HG03460 (cell line): Measurements from ENCODE around the gene APOH.
"Not testable (repeated sequence)": the region's sequence is repeated elsewhere in the genome, so short reads cannot be mapped to it uniquely, and the experiment has no call there.

ENCODE experiments used
- ATAC-seq: cut with Tn5 transposase; IDR thresholded peaks from one replicate; pipeline ENCODE4 v1.9.1; 2021; ENCODE audit not compliant: unreplicated experiment

Gene APOH, protein sequence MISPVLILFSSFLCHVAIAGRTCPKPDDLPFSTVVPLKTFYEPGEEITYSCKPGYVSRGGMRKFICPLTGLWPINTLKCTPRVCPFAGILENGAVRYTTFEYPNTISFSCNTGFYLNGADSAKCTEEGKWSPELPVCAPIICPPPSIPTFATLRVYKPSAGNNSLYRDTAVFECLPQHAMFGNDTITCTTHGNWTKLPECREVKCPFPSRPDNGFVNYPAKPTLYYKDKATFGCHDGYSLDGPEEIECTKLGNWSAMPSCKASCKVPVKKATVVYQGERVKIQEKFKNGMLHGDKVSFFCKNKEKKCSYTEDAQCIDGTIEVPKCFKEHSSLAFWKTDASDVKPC

DNA sequence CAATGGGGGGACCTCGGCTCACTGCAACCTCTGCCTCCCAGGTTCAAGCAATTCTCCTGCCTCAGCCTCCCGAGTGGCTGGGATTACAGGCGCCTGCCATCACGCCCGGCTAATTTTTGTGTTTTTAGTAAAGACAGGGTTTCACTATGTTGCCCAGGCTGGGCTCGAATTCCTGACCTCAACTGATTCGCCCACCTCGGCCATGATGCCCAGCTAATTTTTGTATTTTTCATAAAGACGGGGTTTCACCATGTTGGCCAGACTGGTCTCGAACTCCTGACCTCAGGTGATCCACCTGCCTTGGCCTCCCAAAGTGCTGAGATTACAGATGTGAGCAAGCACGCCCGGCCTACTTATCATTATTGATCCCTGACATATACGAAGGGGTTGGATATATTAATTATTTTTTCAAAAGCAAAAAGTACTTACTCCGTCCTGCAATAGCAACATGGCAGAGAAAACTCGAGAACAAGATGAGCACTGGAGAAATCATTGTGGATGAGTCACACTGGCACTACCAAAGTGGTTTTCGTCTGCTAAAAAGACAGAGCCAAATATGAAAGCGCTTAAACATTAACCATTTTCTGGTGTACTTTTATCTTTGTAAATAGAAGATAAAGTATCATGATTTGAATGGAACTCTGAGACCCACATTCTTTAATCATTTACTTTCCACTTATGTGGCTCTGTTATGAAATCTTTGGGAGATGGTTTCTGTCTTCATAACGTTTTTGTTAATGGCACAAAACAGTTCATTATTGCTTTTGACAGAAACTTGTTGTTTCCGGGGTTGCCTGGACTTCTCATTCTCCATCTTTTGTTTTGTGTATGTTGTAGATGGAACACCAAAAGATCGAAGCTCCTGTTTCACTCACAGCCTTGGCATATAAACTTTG, at the start of gene APOH:
Gene APOH, minus strand, starts transcription at position 529 of the 896 bp plus-strand sequence. Its CDS starts 36 bp downstream, at position 493.
- no peak for ATAC-seq

GRCh38 chr17:66277191-66277590, 48.0 kb upstream of the APOH start:
- no peak for ATAC-seq

- no peak for ATAC-seq
These were observed 47.2 kb upstream of the APOH start for GRCh38 chr17:66276328-66276937.

GRCh38 chr17:66275651-66276050, 46.4 kb upstream of the APOH start:
- no peak for ATAC-seq

DNA sequence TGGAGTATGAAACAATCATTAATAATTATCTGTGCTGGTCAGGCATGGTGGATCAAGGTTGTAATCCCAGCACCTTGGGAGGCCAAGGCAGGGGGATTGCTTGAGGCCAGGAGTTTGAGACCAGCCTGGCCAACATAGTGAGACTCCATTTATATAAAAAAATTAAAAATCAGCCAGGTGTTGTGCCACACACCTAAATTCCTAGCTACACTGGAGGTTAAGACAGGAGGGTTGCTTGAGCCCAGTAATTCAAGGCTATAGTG, 44.3 kb upstream of the APOH start:
- ATAC-seq, result no peak

GRCh38 chr17:66272811-66273585, 43.8 kb upstream of the APOH start:
- ATAC-seq, result no peak

DNA sequence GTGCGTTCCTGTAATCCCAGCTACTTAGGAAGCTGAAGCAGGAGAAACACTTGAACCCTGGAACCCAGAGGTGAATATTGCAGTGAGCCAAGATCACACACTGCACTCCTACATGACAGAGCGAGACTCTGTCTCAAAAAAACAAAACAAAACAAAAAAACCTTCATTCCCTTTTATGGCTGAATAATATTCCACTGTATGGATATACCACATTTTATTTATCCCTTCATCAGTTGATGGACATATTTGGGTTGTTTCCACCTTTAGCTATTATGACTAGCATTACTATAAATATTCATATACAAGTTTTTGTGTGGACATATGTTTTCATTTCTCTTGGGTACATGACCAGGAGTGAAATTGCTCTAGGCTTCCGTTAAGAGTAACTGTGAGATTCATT, 42.3 kb upstream of the APOH start:
- ATAC-seq, result no peak

GRCh38 chr17:66270106-66270505, 40.9 kb upstream of the APOH start:
- ATAC-seq, result no peak

- no peak for ATAC-seq
These were observed 39.2 kb upstream of the APOH start for GRCh38 chr17:66268247-66268927.

DNA sequence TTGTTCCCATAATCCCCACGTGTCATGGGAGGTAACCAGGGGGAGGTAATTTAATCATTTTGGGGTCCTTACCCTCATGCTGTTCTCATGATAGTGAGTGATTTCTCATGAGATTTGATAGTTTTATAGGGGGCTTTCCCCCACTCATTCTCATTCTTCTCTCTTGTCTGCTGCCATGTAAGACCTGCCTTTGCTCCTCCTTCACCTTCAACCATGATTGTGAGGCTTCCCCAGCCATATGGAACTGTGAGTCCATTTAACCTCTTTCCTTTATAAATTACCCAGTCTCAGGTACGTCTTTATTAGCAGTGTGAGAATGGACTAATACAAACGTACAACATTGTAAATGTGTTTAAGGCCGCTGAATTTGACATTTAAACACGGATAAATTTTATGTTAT, 35.5 kb upstream of the APOH start:
- ATAC-seq, result no peak

DNA sequence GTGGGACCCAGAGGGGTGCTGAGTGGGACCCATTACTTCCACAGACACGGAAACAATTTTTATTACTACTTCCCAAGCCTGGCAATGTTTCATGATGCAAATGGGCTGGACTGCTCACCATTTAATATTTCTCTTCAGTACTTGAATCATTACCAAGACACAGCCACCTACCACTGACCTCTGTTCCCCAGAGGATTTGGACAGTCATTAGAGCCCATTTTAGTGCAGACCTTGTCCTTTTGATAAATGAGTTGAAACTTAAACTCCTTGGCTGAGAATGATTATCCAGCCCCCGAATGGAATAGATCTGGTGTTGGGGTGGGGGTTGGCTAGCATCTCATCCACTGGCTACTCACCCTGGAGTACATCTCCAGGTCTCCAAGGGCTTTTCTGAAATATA, 33.6 kb upstream of the APOH start:
- no peak for ATAC-seq

- ATAC-seq, result no peak
These were observed 31.5 kb upstream of the APOH start for GRCh38 chr17:66260688-66261087.

GRCh38 chr17:66260275-66260674, 31.1 kb upstream of the APOH start:
- no peak for ATAC-seq

DNA sequence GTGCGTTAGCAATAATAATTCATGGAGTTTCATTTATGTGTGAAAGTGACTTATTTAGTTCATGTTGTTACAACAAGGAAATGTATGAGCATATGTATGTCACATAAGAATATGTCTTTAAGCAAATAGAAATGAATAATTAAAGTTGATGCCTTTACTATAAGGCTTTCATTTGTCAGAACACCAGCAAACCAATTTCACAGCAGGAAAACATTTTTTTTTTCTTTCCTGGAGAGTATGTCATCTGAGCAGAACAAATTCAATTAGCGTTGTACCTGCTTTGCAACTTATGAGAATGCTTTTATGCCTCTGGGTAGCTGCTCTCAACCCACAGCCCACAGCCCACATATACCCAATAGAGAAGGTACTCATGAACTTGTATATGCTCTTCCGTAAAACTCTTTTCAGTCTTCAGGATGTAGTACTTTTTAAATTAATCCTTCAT, 26.3 kb upstream of the APOH start:
- no peak for ATAC-seq

DNA sequence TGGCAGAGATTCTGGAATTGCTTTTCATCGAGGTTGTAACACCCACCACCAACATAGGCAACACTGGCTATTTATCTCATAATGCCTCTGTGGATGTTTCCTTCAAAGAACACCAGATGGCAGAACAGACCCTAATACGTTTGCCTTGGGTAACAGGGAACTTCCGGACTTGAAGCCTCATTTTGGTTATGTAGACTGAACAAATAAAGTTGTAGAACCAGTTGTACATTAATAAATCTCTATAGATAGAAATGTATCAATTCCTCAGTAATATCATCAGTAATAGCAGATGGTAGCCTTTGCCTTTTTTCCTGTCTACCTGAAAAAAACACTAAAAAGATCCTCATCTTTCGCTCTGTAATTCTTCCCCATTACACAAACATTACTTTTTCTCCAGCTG, 25.9 kb upstream of the APOH start:
- ATAC-seq, result no peak

DNA sequence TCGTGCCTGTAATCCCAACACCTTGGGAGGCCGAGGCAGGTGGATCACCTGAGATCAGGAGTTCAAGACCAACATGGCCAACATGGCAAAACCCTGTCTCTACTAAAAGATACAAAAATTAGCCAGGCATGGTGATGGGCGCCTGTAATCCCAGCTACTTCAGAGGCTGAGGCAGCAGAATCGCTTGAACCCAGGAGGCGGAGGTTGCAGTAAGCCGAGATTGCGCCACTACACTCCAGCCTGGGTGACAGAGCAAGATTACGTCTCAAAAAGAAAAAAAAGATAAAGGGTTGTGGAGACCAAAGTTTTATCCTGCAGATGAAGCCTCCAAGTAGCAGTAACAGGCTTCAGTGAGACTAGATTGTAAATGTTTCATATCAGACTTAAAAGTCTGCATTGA, 24.2 kb upstream of the APOH start:
- ATAC-seq, result not testable (repeated sequence)

DNA sequence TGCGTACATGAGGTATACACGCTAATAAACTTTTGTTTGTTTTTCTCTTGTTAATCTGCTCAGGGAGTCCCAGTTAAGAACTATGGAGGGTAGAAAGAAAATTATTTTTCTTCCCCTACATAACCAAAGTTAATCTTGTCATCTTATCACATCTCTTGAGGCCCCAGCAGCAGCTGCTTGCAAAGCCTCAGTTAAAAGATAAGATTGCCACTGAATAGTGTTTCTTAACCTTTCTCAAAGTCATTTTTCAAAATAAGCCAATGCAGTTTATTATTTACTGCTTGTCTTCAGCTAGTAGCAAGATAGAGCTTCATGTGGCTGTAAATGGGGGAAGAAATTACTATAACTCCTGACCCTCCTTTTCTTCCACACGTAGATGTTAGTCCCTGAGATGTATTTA, 21.5 kb upstream of the APOH start:
- no peak for ATAC-seq

GRCh38 chr17:66248285-66248684, 19.1 kb upstream of the APOH start:
- no peak for ATAC-seq

- no peak for ATAC-seq
These were observed 12.6 kb upstream of the APOH start for GRCh38 chr17:66241839-66242238.

DNA sequence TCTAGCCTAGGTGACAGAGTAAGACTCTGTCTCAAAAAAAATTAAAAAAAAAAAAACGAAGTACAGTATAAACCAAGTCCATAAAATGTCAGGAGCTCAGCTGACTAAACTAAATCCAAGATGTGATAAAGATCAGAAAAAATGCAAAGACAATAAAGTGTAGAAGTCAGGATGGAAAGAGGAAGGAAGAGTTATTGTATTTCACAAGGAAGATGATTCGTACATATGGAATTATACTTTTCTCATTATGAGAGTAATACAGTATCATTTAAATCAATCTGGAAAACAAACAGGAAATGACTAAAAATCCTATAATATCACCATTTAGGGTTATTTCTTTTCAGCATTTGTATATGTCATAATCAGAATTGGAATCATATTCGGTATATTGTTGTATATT, 11.4 kb upstream of the APOH start:
- no peak for ATAC-seq

DNA sequence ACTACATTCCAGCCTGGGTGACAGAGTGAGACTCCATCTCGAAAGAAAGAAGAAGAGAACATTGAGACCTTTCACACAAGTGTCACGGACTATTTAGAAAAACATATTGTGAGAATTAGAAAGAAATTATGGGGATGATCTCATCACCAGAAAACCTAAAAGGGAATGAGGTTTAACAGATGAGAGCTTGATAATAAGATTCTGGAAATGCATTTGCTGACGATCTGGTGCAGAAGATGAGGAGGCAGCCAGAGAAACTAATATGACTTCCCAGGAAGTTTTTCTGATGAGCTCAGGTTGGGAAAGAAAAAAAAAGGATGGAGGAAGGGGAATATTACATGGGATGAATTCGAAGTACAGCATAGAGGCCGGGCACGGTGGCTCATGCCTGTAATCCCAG, 10.8 kb upstream of the APOH start:
- no peak for ATAC-seq
